Naive thymus-derived CD4-positive, alpha-beta T cell (primary cell): ENCODE measurements around the gene C20orf173. TPM values are rescaled to one million over a fixed set of nuclear protein-coding genes. Genes with fewer than 3 reads are reported as not detected.

ENCODE experiments used
- polyA plus RNA-seq, 2 donors: library from polyadenylated mRNA; unstranded; fragments of 300-500 nt; fragmentation: Illumina TruSeq; gene quantifications; one replicate each; pipeline ENCODE4 v1.2.3, GENCODE V29; 2021
- total RNA-seq, 6 experiments: library from RNA in 5 of 6; stranded (reverse) in 5 of 6; gene quantifications; 1 replicate in 5 of 6; 2 replicates in 1 of 6; pipeline ENCODE4 v1.2.3 and lab custom pipeline; 2021 to 2026

Gene C20orf173
- total and polyA plus RNA-seq, 7 experiments from 2014 or later, result not detected

Other genes starting within 250 kb of the C20orf173 start
- 100 to 1,000 TPM in 1 of 5 experiments, 10 to 100 TPM in 4; 35.4 to 117 (median 39.9) TPM for gene EIF6, start 244.9 kb downstream of the C20orf173 start, total RNA-seq
- gene EIF6, start 244.9 kb downstream of the C20orf173 start, polyA plus RNA-seq, result 100 to 1,000 TPM; 141 to 150 TPM
- not detected for gene FAM83C, start 237.2 kb downstream of the C20orf173 start, total RNA-seq
- not detected for gene FAM83C, start 237.2 kb downstream of the C20orf173 start, polyA plus RNA-seq
- 10 to 100 TPM; 29.7 to 61.8 (median 48.8) TPM for gene UQCC1, start 117.7 kb downstream of the C20orf173 start, total RNA-seq
- gene UQCC1, start 117.7 kb downstream of the C20orf173 start, polyA plus RNA-seq, result 10 to 100 TPM; 12.6 to 16.8 TPM
- under 1 TPM in 1 of 5 experiments, not detected in 4; 0.13 TPM for gene GDF5, start 91.4 kb downstream of the C20orf173 start, total RNA-seq
- gene GDF5, start 91.4 kb downstream of the C20orf173 start, polyA plus RNA-seq, result not detected
- gene CEP250, start 74.1 kb downstream of the C20orf173 start, total RNA-seq, result 10 to 100 TPM; 34.5 to 75.0 (median 70.7) TPM
- gene CEP250, start 74.1 kb downstream of the C20orf173 start, polyA plus RNA-seq, result 10 to 100 TPM in 1 of 2 donors, 1 to 10 TPM in 1; 7.7 to 19.0 TPM
- gene ERGIC3, start 12.4 kb upstream of the C20orf173 start, total RNA-seq, result 100 to 1,000 TPM; 139 to 158 (median 148) TPM
- gene ERGIC3, start 12.4 kb upstream of the C20orf173 start, polyA plus RNA-seq, result 100 to 1,000 TPM; 135 to 148 TPM
- 10 to 100 TPM in 2 of 5 experiments, 1 to 10 TPM in 2, under 1 TPM in 1; 0.35 to 25.0 (median 2.7) TPM for gene SPAG4, start 86.2 kb upstream of the C20orf173 start, total RNA-seq
- gene SPAG4, start 86.2 kb upstream of the C20orf173 start, polyA plus RNA-seq, result not detected
- gene CPNE1, start 135.2 kb upstream of the C20orf173 start, total RNA-seq, result 100 to 1,000 TPM; 250 to 378 (median 305) TPM
- 100 to 1,000 TPM; 277 to 360 TPM for gene CPNE1, start 135.2 kb upstream of the C20orf173 start, polyA plus RNA-seq
- 100 to 1,000 TPM in 4 of 5 experiments, 10 to 100 TPM in 1; 98.2 to 122 (median 114) TPM for gene RBM12, start 135.2 kb upstream of the C20orf173 start, total RNA-seq
- 10 to 100 TPM; 48.9 to 50.8 TPM for gene RBM12, start 135.2 kb upstream of the C20orf173 start, polyA plus RNA-seq
- gene NFS1, start 169.7 kb upstream of the C20orf173 start, total RNA-seq, result 10 to 100 TPM; 18.2 to 41.1 (median 35.0) TPM
- 10 to 100 TPM in 1 of 2 donors, 1 to 10 TPM in 1; 9.7 to 27.7 TPM for gene NFS1, start 169.7 kb upstream of the C20orf173 start, polyA plus RNA-seq
- gene ROMO1, start 169.8 kb upstream of the C20orf173 start, total RNA-seq, result 10 to 100 TPM; 33.2 to 85.5 (median 38.5) TPM
- gene ROMO1, start 169.8 kb upstream of the C20orf173 start, polyA plus RNA-seq, result 100 to 1,000 TPM; 269 to 293 TPM
- gene RBM39, start 212.6 kb upstream of the C20orf173 start, total RNA-seq, result 1,000 to 10,000 TPM in 2 of 5 experiments, 100 to 1,000 TPM in 3; 372 to 1,041 (median 699) TPM
- gene RBM39, start 212.6 kb upstream of the C20orf173 start, polyA plus RNA-seq, result 100 to 1,000 TPM; 100 to 152 TPM
- 100 to 1,000 TPM in 2 of 5 experiments, 10 to 100 TPM in 3; 57.5 to 157 (median 78.0) TPM for gene PHF20, start 242.4 kb upstream of the C20orf173 start, total RNA-seq
- gene PHF20, start 242.4 kb upstream of the C20orf173 start, polyA plus RNA-seq, result 100 to 1,000 TPM in 1 of 2 donors, 10 to 100 TPM in 1; 99.9 to 138 TPM